PC-3 (cell line): ENCODE measurements around the gene CIB1. TPM values are rescaled to one million over a fixed set of nuclear protein-coding genes. Genes with fewer than 3 reads are reported as not detected.

Experiments used
- ATAC-seq: fragments of 200-7000 bp; cut with Tn5 transposase; 2 replicates; pipeline ENCODE4 v1.9.1; 2020; ENCODE audit warnings: mild to moderate bottlenecking, moderate library complexity
- BruUV-seq: library from RNA; stranded (reverse); fragments of 400-500 nt; replicated peaks from 2 replicates; lab custom pipeline; 2021; lab: Mats Ljungman, UMichigan
- CTCF ChIA-PET: fragments of 300-600 bp; sonication (Branson Sonifier 250); formaldehyde crosslinking; loops from one replicate; lab custom pipeline; 2022; ENCODE audit warnings: antibody characterized with exemption; lab: Charles Lee
- POLR2A ChIA-PET: fragments of 300-600 bp; sonication (Branson Sonifier 250); formaldehyde crosslinking; loops from one replicate; lab custom pipeline; 2022; ENCODE audit warnings: antibody characterized with exemption; ENCODE audit not compliant: unreplicated experiment; lab: Charles Lee
- DNase-seq: peaks from one replicate; pipeline ENCODE4 v3.0.0-alpha.2; 2015
- H2AFZ ChIP-seq: fragments of 300-600 bp; sonication (generic); 2 replicates; pipeline ENCODE4 v1.6.0; 2016; ENCODE audit warnings: antibody characterized with exemption, low read length
- H3F3A ChIP-seq: fragments of 300-600 bp; sonication (generic); one replicate; pipeline ENCODE4 v1.6.0; 2017; ENCODE audit warnings: antibody characterized with exemption, low read length, control low read depth, mild to moderate bottlenecking; ENCODE audit not compliant: unreplicated experiment
- H3K27ac ChIP-seq: fragments of 300-600 bp; sonication (generic); 2 replicates; pipeline ENCODE4 v1.5.1; 2016; ENCODE audit warnings: mild to moderate bottlenecking, low read length
- H3K27me3 ChIP-seq: fragments of 300-600 bp; sonication (generic); 2 replicates; pipeline ENCODE4 v1.6.1; 2016; ENCODE audit warnings: low read length, mixed read lengths
- H3K36me3 ChIP-seq: fragments of 300-600 bp; sonication (generic); 2 replicates; pipeline ENCODE4 v1.6.1; 2016; ENCODE audit warnings: low read depth, mixed run types, low read length, mixed read lengths
- H3K4me1 ChIP-seq: fragments of 300-600 bp; sonication (generic); 2 replicates; pipeline ENCODE4 v1.5.1; 2016; ENCODE audit warnings: low read length; ENCODE audit not compliant: insufficient read depth
- H3K4me2 ChIP-seq: fragments of 300-600 bp; sonication (generic); 2 replicates; pipeline ENCODE4 v1.6.0; 2016; ENCODE audit warnings: low read length
- H3K4me3 ChIP-seq: fragments of 300-600 bp; sonication (generic); 2 replicates; pipeline ENCODE4 v1.5.1; 2016; ENCODE audit warnings: mild to moderate bottlenecking, low read length, mixed read lengths
- H3K79me2 ChIP-seq: fragments of 300-600 bp; sonication (generic); 2 replicates; pipeline ENCODE4 v1.6.1; 2017; ENCODE audit warnings: low read length, mixed read lengths
- H3K9ac ChIP-seq: fragments of 300-600 bp; sonication (generic); 2 replicates; pipeline ENCODE4 v1.6.0; 2016; ENCODE audit warnings: mild to moderate bottlenecking, low read length
- H3K9me2 ChIP-seq: fragments of 300-600 bp; sonication (generic); replicated peaks from 2 replicates; pipeline ENCODE4 v1.6.1; 2016; ENCODE audit warnings: mixed run types, low read length, mixed read lengths
- H3K9me3 ChIP-seq: fragments of 300-600 bp; sonication (generic); 2 replicates; pipeline ENCODE4 v1.6.1; 2016; ENCODE audit warnings: low read length, mixed read lengths
- H4K20me1 ChIP-seq: fragments of 300-600 bp; sonication (generic); 2 replicates; pipeline ENCODE4 v1.6.1; 2016; ENCODE audit warnings: low read length, mixed read lengths
- EZH2 ChIP-seq: fragments of 300-600 bp; sonication (generic); IDR thresholded peaks from one replicate; pipeline ENCODE4 v1.6.1; 2017; ENCODE audit warnings: antibody characterized with exemption, mild to moderate bottlenecking, low read length; ENCODE audit not compliant: unreplicated experiment
- EZH2phosphoT487 ChIP-seq: fragments of 300-600 bp; sonication (generic); IDR thresholded peaks from 2 replicates; pipeline ENCODE4 v1.6.1; 2018; ENCODE audit warnings: mild to moderate bottlenecking, antibody characterized with exemption, low read length, borderline replicate concordance
- intact Hi-C: fragments of 100-400 bp; cut with micrococcal nuclease; formaldehyde crosslinking; loops from 2 replicates; pipeline ENCODE4 v1.9.0; 2023
- total RNA-seq: library from RNA; depleted of rRNA; stranded (reverse); fragments of >200 nt; gene quantifications from 2 replicates; pipeline ENCODE4 v1.2.3, GENCODE V29; 2014
- TF ChIP-seq, protein P1 (sequence below): fragments of 300-600 bp; sonication (generic); conservative IDR thresholded peaks from 2 replicates; pipeline ENCODE4 v1.5.1; 2017; ENCODE audit warnings: antibody characterized with exemption, low read depth, mild to moderate bottlenecking, low read length

The CIB1 gene
- total RNA-seq, 1 experiment from 2014 or later, result 83.7 TPM

DNA sequence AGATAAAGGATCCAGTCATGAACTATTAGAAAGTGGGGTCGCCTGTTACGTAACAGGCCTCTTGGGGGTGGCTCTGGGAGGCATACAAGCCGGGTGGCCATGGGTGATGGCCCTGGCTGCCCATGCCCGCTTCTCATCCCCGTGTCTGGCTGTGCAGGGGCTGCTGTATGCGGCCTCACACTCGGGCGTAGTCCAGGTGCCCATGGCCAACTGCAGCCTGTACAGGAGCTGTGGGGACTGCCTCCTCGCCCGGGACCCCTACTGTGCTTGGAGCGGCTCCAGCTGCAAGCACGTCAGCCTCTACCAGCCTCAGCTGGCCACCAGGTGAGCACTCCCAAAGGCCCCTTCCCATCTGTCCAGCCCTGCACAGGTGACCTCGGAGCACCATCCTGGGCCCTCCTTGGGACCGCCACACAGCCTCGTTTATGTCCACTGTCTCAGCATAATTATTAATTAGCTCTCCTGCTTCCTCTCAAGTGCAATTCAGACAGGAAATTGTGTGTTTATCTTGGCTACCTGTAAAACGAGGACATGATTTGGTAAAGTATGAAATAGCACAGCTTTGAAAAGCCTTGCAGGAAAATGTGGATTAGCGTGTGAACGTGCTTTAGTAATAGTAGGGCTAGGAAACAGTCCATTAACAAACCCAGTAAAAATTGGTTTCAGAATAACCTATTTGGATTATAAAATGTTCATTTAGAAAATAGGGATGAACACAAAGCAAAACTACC lies 8.1 kb downstream of the CIB1 start:
- no peak overlapping the region for H3K4me2 ChIP-seq
- H4K20me1 ChIP-seq, result no peaks in the 10 kb centered on the region
- peaks cover 5% of the 10 kb centered on the region; the same call in 1 of the 2 replicates for H3K4me1 ChIP-seq
- no peaks in the 10 kb centered on the region for H3K9me2 ChIP-seq
- DNase-seq (no peak), ATAC-seq (no peak)
- H3K9ac ChIP-seq, result no peak overlapping the region
- no peaks in the 10 kb centered on the region for H3K27me3 ChIP-seq
- H3K9me3 ChIP-seq, result no peaks in the 10 kb centered on the region
- no peak overlapping the region for H3K4me3 ChIP-seq
- BruUV-seq, result no TSS peak
- H3K27ac ChIP-seq, result no peak overlapping the region
- H3K79me2 ChIP-seq, result peaks cover 7% of the 10 kb centered on the region
- H3K36me3 ChIP-seq, result peaks cover 81% of the 10 kb centered on the region
- intact Hi-C loops, result no loop called here
- POLR2A ChIA-PET, result no interaction called here
- TF ChIP-seq, protein P1, sequence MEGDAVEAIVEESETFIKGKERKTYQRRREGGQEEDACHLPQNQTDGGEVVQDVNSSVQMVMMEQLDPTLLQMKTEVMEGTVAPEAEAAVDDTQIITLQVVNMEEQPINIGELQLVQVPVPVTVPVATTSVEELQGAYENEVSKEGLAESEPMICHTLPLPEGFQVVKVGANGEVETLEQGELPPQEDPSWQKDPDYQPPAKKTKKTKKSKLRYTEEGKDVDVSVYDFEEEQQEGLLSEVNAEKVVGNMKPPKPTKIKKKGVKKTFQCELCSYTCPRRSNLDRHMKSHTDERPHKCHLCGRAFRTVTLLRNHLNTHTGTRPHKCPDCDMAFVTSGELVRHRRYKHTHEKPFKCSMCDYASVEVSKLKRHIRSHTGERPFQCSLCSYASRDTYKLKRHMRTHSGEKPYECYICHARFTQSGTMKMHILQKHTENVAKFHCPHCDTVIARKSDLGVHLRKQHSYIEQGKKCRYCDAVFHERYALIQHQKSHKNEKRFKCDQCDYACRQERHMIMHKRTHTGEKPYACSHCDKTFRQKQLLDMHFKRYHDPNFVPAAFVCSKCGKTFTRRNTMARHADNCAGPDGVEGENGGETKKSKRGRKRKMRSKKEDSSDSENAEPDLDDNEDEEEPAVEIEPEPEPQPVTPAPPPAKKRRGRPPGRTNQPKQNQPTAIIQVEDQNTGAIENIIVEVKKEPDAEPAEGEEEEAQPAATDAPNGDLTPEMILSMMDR, result no peak
- TF ChIP-seq EZH2 (no peak), EZH2phosphoT487 (no peak)
- H3F3A ChIP-seq, result no peaks in the 10 kb centered on the region
- H2AFZ ChIP-seq, result no peak overlapping the region
- CTCF ChIA-PET, result no interaction called here

- Histone ChIP-seq H3K4me2 (no peak overlapping the region), H2AFZ (no peak overlapping the region), H3K36me3 (peaks cover 79% of the 10 kb centered on the region), H4K20me1 (no peaks in the 10 kb centered on the region), H3K79me2 (peaks cover 1% of the 10 kb centered on the region), H3K9me2 (no peaks in the 10 kb centered on the region), H3K4me1 (peaks cover 6% of the 10 kb centered on the region; the same call in 1 of the 2 replicates), H3K27me3 (no peaks in the 10 kb centered on the region), H3K27ac (no peak overlapping the region), H3K9me3 (no peaks in the 10 kb centered on the region), H3F3A (no peaks in the 10 kb centered on the region), H3K9ac (no peak overlapping the region), H3K4me3 (no peak overlapping the region)
- POLR2A ChIA-PET, result no interaction called here
- DNase-seq (no peak), ATAC-seq (no peak)
- intact Hi-C loops, result no loop called here
- CTCF ChIA-PET, result no interaction called here
- BruUV-seq, result no TSS peak
- TF ChIP-seq EZH2phosphoT487, result no peak
- TF ChIP-seq, protein P1, result no peak
- TF ChIP-seq EZH2, result no peak
Measured at GRCh38 chr15:90225047-90225446, 8.7 kb downstream of the CIB1 start.

- no TSS peak for BruUV-seq
- Histone ChIP-seq H3K36me3 (peaks cover 69% of the 10 kb centered on the region), H3K27ac (no peak overlapping the region), H3K9ac (no peak overlapping the region), H3K4me1 (peaks cover 6% of the 10 kb centered on the region; the same call in 1 of the 2 replicates), H3K9me2 (no peaks in the 10 kb centered on the region), H2AFZ (no peak overlapping the region), H3K4me3 (no peak overlapping the region), H3F3A (no peaks in the 10 kb centered on the region), H3K27me3 (no peaks in the 10 kb centered on the region), H3K9me3 (no peaks in the 10 kb centered on the region), H4K20me1 (no peaks in the 10 kb centered on the region), H3K4me2 (no peak overlapping the region), H3K79me2 (peaks cover 8% of the 10 kb centered on the region)
- ATAC-seq, result no peak
- POLR2A ChIA-PET, result no interaction called here
- CTCF ChIA-PET, result no interaction called here
- TF ChIP-seq EZH2 (no peak), EZH2phosphoT487 (no peak)
- TF ChIP-seq, protein P1, result no peak
- intact Hi-C loops, result no loop called here
- DNase-seq, result no peak
Measured at GRCh38 chr15:90223441-90224165, 10.1 kb downstream of the CIB1 start.
